ENCODE measurements around the gene MARCHF3. TPM values are rescaled to one million over a fixed set of nuclear protein-coding genes. Genes with fewer than 3 reads are reported as not detected.

The MARCHF3 gene
- total RNA-seq, 1 donor: 13.7 TPM

DNA sequence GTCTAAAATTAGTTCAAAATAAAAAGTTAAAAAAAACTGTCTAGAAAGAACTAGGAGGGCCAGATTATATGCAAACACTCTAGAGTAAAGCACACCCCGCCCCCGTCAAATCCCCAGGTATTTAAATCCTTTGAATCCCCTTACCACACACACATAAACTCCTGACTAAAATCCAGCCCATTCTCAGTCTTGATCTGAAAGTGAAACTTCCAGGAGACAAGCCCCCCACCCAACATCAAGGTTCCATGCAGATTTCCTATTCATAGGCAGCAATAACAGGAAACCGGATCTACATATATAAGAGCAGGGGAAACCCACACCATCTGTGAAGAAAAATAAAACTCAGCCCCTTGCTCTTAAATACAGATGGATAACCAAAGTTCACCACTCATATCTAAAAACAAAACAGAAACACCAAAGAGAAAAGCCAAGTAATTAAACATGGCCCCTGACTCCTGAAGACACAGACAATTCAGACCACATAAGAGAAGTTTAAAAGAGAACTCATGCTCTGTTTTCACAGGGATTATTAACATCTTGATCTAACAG is 42.3 kb downstream of the MARCHF3 start:
- DNase-seq (ENCODE audit: low read depth in 2 of 3, low spot score in 2 of 3): peak; percentile 16 to 91 (median 72)

DNA sequence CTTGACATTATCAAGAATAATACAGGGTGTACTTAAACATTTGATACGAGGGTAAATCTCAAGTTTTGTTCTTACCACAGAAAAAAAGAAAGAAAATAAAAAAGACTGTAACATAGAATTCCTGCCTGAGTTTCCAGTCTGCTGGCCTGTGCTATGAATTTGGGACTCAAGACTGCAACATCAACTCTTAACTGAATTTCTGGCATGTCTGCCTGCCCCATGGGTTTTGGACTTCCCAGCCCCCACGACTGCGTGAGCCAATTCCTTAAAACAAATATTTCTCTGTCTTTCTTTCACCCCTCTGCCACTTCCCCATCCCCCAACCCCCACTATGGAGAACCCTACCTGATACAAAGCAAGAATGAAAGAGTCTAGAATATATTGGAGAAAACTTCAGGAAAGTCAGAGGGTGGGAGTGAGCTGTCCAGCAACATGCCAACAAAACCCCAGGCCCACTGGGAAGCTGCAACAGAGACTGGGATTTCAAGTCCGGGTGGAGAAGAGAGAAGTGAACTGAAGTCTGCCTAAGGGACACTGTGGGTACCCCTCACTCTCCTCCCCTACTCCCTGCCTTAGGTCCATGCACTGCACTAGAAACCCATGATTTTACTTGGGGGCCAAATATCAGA is 43.0 kb downstream of the MARCHF3 start:
- DNase-seq (ENCODE audit: low read depth in 2 of 3, low spot score in 2 of 3): no peak

DNA sequence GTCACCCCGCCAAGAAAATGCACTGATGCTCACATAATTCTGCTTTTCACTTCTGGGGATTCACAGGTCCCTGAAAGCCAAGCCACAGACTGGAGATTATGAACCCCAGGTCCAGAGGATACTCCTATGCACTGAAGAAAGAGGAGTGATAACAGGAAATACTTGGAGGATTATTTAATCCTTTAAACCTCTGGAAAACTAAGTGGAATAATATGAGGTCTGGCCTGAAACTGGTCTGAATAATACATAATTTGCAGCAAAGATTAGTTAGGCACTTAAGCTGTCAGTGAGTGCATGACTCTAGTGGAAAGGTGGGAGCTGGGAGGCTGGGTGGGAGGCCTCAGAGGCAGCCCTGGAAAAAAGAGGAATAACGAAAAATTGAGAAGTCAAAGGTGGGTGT is 45.7 kb downstream of the MARCHF3 start:
- no peak for DNase-seq (ENCODE audit: low read depth in 2 of 3, low spot score in 2 of 3)

DNA sequence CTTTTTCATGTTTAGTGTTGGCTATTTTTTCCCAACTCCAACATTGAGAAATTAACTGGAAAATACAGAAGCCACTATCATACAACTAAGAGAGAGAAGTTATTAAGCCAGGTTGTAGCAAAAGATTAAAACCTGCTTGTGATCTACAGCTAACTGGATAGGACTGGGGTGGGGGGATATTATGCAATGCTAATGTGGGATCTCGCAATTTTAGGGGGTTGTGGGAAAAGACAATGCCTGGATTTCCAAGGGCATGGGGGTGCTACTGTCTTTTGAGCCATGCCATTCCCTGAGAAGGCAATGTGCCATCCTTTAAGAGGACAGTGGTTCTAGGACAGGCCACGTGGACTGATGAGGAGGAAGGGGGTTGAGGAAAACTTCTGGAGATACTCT is 46.5 kb downstream of the MARCHF3 start:
- no peak for DNase-seq (ENCODE audit: low read depth in 2 of 3, low spot score in 2 of 3)

DNA sequence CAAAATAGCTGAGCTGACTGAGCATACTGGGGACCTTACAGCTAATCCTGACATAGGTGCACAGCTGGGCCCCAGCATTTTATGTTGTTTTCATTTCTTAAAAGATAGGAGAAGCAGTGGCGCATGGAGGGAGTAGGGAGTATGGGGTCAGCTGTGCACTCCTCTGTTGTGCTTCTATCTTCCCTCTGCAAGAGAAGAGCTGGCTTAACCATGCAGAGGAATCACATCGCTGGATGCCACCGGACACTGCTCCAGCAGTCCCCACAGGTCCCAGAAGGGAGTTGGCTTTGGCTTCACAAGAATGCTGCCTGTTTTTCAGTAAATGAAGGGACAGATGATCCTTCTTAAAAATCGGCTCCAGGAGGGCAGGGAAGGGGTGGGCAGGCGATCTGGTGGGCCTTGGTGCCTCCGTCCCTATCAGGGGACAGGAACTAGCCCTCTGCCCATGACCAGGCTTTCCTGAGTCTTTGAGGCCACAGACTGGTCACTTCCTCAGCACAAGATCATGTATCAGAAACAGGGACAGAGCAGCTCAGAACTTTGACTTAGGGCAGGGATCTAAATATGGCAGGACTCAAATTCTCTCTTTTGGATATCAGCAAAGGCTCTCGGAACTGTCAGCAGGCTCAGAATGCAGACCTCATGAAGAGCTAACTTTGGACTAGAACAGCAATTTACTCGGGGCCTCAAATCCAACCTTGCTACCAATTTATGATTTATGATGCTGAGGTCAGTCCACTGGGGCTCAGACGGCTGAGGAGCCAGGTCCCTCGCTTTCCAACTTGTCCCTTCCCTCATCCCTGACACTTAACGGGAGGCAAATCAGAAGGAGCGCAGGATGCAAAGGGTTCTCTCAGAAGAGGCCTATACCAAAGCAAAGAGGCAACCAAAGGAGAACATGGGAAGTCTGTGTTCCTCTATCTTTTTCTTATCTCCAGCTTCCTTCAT is 47.2 kb downstream of the MARCHF3 start:
- no peak for DNase-seq (ENCODE audit: low read depth in 2 of 3, low spot score in 2 of 3)

DNA sequence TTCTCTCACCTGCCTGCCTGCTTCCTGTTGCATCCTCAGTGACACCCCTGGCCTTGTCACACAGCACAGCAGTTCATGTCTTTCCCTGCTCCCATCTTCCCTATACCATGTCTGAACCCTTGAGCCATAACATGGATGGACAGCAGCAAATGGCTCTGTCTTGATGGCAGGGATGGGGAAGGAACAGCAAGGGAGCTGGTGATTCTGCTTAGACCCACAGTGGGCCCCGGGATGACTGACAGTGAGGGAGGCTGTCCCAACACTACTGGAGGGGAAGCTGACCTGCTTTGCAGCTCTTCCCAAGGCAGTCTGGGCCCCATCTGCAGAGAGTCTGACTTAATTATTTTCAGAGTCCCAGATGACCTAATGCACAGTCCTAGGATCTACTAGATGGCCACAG is 48.2 kb downstream of the MARCHF3 start:
- no peak for DNase-seq (ENCODE audit: low read depth in 2 of 3, low spot score in 2 of 3)

DNA sequence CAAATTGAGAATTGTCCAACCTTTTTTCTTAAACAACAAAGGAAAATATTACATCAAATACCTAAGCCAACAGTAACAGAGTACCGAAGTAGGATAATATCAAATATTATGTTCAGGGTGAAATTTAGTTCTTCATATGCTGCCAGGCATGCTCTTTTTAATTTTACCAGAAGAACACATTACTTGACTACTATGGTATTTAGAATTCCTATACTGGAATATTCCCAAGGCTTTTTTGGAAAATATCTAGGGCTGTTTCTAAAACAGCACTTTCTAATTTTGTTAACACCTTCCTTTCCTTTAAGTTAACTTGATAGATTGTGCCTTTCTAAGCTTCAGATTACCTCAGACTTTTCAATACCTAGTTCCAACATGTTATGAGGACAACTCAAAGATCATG is 48.7 kb downstream of the MARCHF3 start:
- DNase-seq (ENCODE audit: low read depth in 2 of 3, low spot score in 2 of 3): no peak

DNA sequence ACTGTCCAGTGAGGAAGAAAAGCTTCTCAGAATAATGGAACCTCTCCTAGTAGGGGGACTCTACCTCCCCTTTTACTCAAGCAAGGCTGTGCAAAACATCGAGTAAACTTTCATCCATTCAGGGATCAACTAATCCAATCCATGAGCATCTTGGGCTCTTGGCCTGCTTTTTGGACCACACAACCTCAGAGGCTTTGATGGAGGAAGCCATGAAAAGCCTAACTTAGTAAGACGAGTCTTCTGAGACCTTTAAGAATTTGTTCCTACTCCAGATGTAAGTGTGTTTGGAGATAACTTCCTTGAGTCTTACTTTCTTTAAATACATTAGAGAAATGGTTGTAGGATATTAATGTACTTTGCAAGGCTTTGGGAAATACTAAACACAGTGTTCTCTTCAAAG is 49.1 kb downstream of the MARCHF3 start:
- no peak for DNase-seq (ENCODE audit: low read depth in 2 of 3, low spot score in 2 of 3)

DNA sequence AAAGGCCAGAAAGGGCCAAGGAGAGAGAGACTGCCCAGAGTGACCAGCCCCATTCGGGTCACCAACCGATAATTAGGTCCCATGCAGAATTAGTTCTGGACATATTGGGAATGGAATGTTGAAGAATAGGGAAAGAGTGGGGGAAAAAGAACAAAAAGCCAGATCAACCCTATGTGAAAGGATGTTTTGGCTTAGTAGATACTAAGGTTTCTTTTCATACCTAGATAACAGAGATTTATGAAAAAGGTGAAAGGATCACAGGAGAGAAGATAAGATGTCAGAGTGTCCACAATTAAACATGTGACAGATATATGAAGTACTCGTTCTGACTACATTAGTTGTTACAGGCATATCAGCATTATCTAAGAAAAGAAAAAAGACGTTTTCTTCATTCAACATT is 52.1 kb downstream of the MARCHF3 start:
- no peak for DNase-seq (ENCODE audit: low read depth in 2 of 3, low spot score in 2 of 3)

DNA sequence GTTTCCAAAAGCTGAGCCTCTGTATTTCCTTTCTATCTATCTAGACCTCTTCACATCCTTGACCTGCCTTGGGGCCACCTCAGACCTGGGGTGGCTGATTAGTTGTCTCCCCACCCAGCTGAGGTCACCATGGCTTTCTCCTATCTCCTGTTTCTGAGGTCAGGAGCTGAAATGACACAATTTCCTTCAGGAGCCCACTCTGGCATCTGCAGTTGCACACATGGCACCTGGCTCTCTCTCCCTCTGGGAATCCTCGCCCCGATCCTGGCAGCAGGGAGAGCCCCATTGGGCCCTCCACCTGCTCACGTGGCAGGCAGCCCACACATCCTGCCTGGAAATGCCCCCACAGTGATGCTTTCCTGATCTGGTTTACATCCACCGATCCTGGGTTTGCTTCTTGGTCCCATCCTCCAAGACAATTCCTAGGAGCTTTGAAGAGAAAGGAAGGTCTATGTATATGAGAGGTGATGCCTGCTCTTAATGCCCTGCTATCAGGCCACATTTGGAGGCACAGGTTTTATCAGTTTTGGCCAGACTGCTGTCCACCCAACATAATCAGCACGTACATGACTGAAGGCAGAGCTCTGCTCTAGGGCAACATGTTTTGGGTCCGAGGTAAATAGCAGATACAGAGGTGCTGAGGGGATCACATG is 53.7 kb downstream of the MARCHF3 start:
- no peak for DNase-seq (ENCODE audit: low read depth in 2 of 3, low spot score in 2 of 3)

DNA sequence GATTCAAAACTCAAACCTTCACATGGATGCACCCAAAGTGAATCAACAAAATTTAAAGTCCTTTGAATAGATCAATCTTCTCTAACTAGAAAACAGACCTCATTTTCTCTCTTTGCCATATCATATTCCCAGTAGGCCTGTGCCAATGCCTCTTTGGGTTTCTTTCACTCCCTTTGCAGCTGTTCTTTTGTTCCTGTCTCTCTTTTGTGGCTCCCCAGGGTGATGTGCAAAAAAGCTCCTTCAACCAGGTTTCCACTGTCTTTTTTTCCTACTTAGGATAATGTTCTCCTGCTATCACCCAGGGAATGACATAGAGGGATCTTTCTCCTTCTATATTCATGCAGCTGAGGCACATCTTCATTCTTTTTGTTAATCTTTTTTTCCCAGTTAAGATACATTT is 54.6 kb downstream of the MARCHF3 start:
- DNase-seq (ENCODE audit: low read depth in 2 of 3, low spot score in 2 of 3): no peak

DNA sequence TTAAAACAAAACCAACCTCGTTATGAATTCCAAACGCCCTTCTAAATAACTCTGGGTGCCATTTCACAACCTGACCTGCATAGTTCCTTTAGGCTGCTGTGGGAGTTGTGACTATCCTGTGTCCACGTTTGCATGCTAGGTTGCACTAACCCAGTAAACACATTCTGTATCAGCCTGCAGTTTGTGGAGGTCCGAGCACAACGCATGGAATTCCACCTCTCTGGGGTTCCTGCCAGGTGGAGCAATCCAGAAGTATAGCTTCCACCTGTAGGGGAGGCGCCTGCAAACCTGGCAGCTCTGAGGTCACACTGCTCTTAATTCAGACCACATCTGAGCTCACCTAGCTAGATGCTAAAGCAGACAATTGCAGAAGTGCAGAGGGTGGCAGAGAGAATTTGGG is 57.2 kb downstream of the MARCHF3 start:
- DNase-seq (ENCODE audit: low read depth in 2 of 3, low spot score in 2 of 3): no peak

DNA sequence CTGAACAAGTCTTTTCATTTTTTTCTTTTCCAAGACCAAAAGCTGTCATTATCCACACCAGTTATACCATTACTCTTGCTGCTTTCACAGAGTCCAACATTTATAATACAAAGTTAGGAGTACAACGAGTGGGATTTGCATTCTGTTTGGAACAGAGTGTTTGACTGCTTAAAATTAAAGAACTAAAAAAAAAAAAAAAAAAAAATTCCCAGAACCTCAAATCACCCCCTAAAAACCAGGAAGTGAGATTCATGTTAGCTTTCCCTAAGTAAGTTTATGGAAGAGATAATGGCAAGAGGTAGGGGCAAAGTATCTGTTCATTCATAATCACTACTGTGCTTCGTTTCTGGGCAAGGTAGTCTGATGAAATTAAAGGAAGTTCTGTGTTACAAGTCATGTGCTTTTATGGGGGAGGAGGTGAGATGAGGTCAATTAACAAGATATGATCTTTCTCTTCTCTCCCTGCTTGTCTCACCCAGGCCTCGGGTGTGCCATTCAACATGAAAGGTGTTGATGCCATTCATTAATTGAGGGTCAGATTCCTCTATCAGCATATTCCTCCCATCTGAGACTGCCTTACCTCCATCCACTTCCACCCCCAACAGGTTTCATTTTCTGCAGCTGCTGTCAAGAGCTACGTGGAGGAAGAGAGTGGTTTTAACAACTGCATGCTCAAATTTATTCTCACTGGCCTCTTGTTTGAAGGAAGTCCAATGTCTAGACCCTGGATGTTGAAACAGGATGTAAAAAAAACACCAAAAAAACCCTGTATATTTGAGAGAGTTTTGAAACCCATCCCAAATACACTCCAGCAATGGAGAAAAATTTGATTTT is 58.1 kb downstream of the MARCHF3 start:
- DNase-seq (ENCODE audit: low read depth in 2 of 3, low spot score in 2 of 3): peak; percentile 18 to 77 (median 63)

DNA sequence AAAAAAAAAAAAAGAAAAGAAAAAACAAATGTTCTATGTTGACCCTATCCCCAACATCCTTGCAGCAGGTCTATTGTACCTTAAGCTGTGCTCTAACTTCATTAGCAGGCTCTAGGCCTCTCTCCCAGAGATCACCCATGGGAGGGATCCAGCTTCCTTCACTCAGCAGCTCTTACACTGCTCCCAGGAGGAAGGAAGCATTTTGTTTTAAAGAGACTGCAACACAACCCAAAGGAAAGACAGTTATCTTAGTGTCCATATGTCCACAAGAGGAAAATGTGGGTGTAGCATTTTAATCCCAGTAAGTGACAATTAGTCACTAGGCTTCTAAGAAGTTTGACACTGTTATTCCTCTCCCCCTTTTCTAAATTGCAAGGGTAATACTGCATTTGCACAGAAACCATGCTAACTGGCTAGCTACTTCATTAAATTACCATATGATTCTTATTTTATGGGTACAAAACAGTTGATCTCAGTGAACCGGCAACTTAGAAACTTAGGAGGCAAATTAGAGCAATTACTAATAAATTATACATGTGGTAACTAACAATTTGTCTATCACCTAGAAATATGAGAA is 58.8 kb downstream of the MARCHF3 start:
- DNase-seq (ENCODE audit: low read depth in 2 of 3, low spot score in 2 of 3): peak in 1 of 3 donors; percentile 25

DNA sequence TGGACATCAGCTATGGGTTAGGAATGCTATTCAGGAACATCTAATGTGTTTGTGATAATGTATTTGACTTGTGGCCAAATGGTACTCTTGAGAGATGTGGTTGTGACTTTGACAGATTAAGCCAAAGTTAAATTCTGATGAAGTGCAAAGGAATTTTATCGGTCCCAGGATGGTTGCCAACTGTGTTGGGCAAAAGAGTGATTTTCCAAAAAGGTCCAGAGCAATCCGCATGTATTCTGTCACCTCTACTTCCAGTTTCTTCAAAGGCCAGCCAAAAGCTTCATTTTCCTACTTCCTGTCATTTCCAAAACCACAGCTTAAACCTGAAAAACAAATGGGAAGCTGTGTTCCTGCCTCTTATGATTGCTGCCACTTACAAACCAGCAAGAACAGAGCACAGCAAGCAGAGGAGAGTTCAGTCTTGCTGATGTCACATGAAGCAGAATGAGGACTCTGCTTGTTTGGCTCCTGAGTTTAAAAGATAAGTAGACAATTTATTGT is 59.8 kb downstream of the MARCHF3 start:
- no peak for DNase-seq (ENCODE audit: low read depth in 2 of 3, low spot score in 2 of 3)

DNA sequence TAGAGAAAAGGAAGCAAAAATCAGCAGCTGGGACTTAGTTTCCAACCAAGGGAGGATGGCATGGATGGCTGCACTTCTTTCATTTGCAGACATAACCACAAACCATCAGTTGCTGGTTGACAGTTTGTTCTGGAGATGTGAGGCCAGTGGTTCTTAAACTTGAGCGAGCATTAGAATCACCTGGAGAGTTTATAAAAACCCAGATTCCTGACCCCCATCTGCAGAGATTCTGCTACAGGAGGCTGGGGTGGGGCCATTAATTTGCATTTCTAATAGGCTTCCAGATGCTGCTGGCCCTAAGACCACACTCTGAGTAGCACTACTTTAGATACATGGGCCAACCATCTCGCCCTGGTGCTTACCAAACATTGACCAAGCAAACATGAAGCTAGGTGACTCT is 60.8 kb downstream of the MARCHF3 start:
- DNase-seq (ENCODE audit: low read depth in 2 of 3, low spot score in 2 of 3): no peak

DNA sequence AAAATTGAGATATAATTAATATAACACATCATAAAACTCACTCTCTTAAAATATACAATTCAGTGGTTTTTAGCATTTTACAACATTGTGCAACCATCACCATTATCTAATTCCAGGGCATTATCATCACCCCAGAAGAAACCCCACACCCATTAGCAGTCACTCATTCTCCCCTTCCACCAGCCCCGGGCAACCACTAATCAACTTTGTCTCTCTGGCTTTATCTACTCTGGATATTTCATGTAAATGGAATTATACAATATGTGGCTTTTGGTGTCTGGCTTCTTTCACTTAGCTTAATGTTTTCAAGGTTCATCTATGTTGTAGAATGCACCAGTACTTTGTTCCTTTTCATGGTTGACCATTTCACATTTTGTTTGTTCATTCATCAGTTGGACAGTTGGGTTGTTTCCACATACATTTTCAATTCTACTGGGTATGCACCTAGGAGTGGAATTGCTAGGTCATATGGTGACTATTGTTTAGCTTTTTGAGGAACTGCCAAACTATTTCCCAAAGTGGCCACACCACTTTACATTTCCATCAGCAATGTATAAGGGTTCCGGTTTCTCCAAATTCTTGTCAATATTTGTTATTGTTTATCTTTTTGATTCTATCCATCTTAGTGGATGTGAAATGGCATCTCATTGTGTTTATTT is 62.4 kb downstream of the MARCHF3 start:
- no peak for DNase-seq (ENCODE audit: low read depth in 2 of 3, low spot score in 2 of 3)

DNA sequence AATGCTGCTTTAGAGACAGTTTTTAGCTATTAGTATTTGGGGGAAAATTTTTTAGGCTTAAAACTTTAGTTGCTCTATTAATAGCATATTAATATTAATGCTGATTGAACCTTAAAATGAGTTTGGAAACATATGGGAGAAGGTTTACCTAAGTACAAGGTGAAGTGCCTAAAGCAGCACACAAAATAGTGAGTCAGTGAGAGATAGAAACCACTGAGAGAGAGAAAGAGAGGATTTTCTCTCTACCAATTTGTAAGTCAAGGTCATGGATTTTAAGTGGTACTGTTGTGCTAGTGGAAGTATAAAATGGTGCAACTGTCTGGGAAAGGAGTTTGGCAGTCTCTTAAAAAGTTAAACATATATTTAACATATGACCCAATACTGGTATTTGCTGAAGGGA is 64.9 kb downstream of the MARCHF3 start:
- DNase-seq (ENCODE audit: low read depth in 2 of 3, low spot score in 2 of 3): no peak

DNA sequence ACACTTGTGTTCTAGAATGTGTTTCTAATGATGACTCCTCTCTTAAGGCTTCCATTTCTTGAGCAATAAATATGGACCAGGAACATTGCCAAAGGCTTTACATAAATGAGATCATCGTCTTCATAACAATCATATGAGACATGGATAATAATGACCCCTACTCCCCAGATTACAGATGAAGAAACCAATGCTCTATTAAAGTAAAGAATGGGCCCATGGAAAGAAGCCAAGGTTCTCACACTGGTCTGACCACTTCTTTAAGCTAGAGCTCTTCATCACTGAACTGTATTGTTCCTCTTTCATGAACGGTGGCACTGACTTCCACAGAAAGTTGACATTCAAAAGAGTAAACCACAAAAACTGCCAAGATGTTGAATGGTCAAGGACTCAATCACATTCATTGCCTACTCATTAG is 65.3 kb downstream of the MARCHF3 start:
- DNase-seq (ENCODE audit: low read depth in 2 of 3, low spot score in 2 of 3): no peak
